EL (cell line): ENCODE data around the gene ADRB2.
"Not testable (repeated sequence)": the region's sequence is repeated elsewhere in the genome, so short reads cannot be mapped to it uniquely, and the experiment has no call there.

Source experiments
- DNase-seq: peaks from one replicate; pipeline ENCODE4 v3.0.0-alpha.2; 2016

Gene ADRB2

GRCh38 chr5:148826053-148826738 lies at the start of gene ADRB2:
TSS of gene ADRB2 (plus strand) at chr5:148826611. CDS start at chr5:148826832, 221 bp downstream.
- DNase-seq = peak; percentile 96

GRCh38 chr5:148776780-148777179 lies 49.6 kb upstream of the ADRB2 start:
- peak; percentile 91 for DNase-seq

- DNase-seq = no peak
These were observed 47.5 kb upstream of the ADRB2 start for GRCh38 chr5:148778882-148779281.

- DNase-seq = no peak
These were observed 45.7 kb upstream of the ADRB2 start for GRCh38 chr5:148780711-148781110.

- DNase-seq = no peak
These were observed 44.6 kb upstream of the ADRB2 start for GRCh38 chr5:148781766-148782165.

GRCh38 chr5:148785223-148785622 lies 41.2 kb upstream of the ADRB2 start:
- no peak for DNase-seq

GRCh38 chr5:148786456-148786855 lies 40.0 kb upstream of the ADRB2 start:
- no peak for DNase-seq

GRCh38 chr5:148788636-148789035 lies 37.8 kb upstream of the ADRB2 start:
- peak; percentile 61 for DNase-seq

GRCh38 chr5:148790545-148791333 lies 35.7 kb upstream of the ADRB2 start:
- DNase-seq = no peak

GRCh38 chr5:148791334-148791667 lies 35.1 kb upstream of the ADRB2 start:
- DNase-seq = peak; percentile 47

GRCh38 chr5:148791696-148792095 lies 34.7 kb upstream of the ADRB2 start:
- DNase-seq = no peak

- no peak for DNase-seq
These were observed 33.7 kb upstream of the ADRB2 start for GRCh38 chr5:148792744-148793143.

GRCh38 chr5:148793261-148793660 lies 33.1 kb upstream of the ADRB2 start:
- no peak for DNase-seq

- peak; percentile 44 for DNase-seq
These were observed 32.1 kb upstream of the ADRB2 start for GRCh38 chr5:148794275-148794674.

- DNase-seq = peak; percentile 37
These were observed 31.5 kb upstream of the ADRB2 start for GRCh38 chr5:148794729-148795561.

GRCh38 chr5:148796936-148797335 lies 29.5 kb upstream of the ADRB2 start:
- no peak for DNase-seq

- no peak for DNase-seq
These were observed 27.6 kb upstream of the ADRB2 start for GRCh38 chr5:148798786-148799185.

- DNase-seq = no peak
These were observed 26.5 kb upstream of the ADRB2 start for GRCh38 chr5:148799737-148800527.

- no peak for DNase-seq
These were observed 24.6 kb upstream of the ADRB2 start for GRCh38 chr5:148801682-148802276.

GRCh38 chr5:148803451-148803850 lies 23.0 kb upstream of the ADRB2 start:
- not testable (repeated sequence) for DNase-seq

GRCh38 chr5:148804393-148804792 lies 22.0 kb upstream of the ADRB2 start:
- DNase-seq = no peak
